H1 (cell line): ENCODE results near the gene MUC13. TPM values are rescaled to one million over a fixed set of nuclear protein-coding genes. Genes with fewer than 3 reads are reported as not detected.

ENCODE experiments used
- CTCF ChIA-PET: fragments of 300-600 bp; sonication (Branson Sonifier 250); formaldehyde crosslinking; loops from one replicate; lab custom pipeline; 2021; ENCODE audit not compliant: partially characterized antibody; lab: Charles Lee
- POLR2A ChIA-PET: fragments of 300-600 bp; sonication (Branson Sonifier 250); formaldehyde crosslinking; loops from one replicate; lab custom pipeline; 2021; ENCODE audit warnings: inconsistent platforms; ENCODE audit not compliant: partially characterized antibody; lab: Charles Lee
- DNase-seq, 2 experiments: peaks; one replicate each; pipeline versions ENCODE4 v3.0.0 to v3.0.0-alpha.2; 2010 to 2022; ENCODE audit warnings: low spot score in 2 of 2, low read depth in 1 of 2, mixed read lengths in 1 of 2
- FAIRE-seq: peaks from 2 replicates; lab custom pipeline; 2011; peaks lifted over from hg19 to GRCh38; lab: Jason Lieb, UNC
- H2AFZ ChIP-seq: 2 replicates; pipeline ENCODE4 v1.8.1; 2012; ENCODE audit warnings: low read length, inconsistent platforms
- H2AK5ac ChIP-seq: 2 replicates; pipeline ENCODE4 v1.6.1; 2013; ENCODE audit warnings: low read depth, low read length
- H2BK120ac ChIP-seq: replicated peaks from 2 replicates; pipeline ENCODE3; 2013; ENCODE audit warnings: low read depth, low read length, inconsistent platforms
- H2BK12ac ChIP-seq: 2 replicates; pipeline ENCODE4 v1.6.1; 2013; ENCODE audit warnings: low read depth, low read length
- H2BK15ac ChIP-seq: 2 replicates; pipeline ENCODE4 v1.6.1; 2013; ENCODE audit warnings: low read length
- H2BK20ac ChIP-seq: 2 replicates; pipeline ENCODE4 v1.6.1; 2013; ENCODE audit warnings: low read length
- H2BK5ac ChIP-seq: 2 replicates; pipeline ENCODE4 v1.6.1; 2013; ENCODE audit warnings: low read depth, low read length
- H3K14ac ChIP-seq: 2 replicates; pipeline ENCODE4 v1.6.1; 2013; ENCODE audit warnings: inconsistent platforms; ENCODE audit not compliant: insufficient read length
- H3K18ac ChIP-seq: 2 replicates; pipeline ENCODE4 v1.6.1; 2013; ENCODE audit warnings: low read length; ENCODE audit errors: extremely low read depth
- H3K23ac ChIP-seq: 2 replicates; pipeline ENCODE4 v1.6.1; 2013; ENCODE audit warnings: inconsistent platforms; ENCODE audit not compliant: insufficient read length
- H3K23me2 ChIP-seq: 2 replicates; pipeline ENCODE4 v1.6.1; 2013; ENCODE audit warnings: low read depth, low read length
- H3K27ac ChIP-seq: 2 replicates; pipeline ENCODE4 v1.6.1; 2011; ENCODE audit warnings: low read depth, low read length, inconsistent platforms
- H3K27me3 ChIP-seq, 4 experiments: replicated peaks in 1 of 4; 1 replicate in 1 of 4; 2 replicates in 3 of 4; pipeline versions ENCODE4 v1.6.1 to v1.8.1; 2011 to 2013; ENCODE audit warnings: low read length in 3 of 4, mild to moderate bottlenecking in 3 of 4, inconsistent platforms in 2 of 4, mixed read lengths in 2 of 4, moderate library complexity in 1 of 4; ENCODE audit not compliant: control insufficient read depth in 3 of 4, insufficient read depth in 3 of 4; ENCODE audit errors: extremely low read depth in 1 of 4
- H3K36me3 ChIP-seq, 4 experiments: 2 replicates each; pipeline versions ENCODE4 v1.6.1 to v1.8.1; 2011 to 2013; ENCODE audit warnings: mild to moderate bottlenecking in 4 of 4, low read length in 3 of 4, moderate library complexity in 2 of 4, control low read depth in 1 of 4, inconsistent platforms in 1 of 4; ENCODE audit not compliant: insufficient read depth in 4 of 4, control insufficient read depth in 2 of 4
- H3K4ac ChIP-seq: replicated peaks from 2 replicates; pipeline ENCODE3; 2013; ENCODE audit warnings: low read length, low read depth, mixed read lengths, inconsistent platforms; ENCODE audit not compliant: insufficient read length
- H3K4me1 ChIP-seq, 4 experiments: replicated peaks in 1 of 4; 1 replicate in 1 of 4; 2 replicates in 3 of 4; pipeline versions ENCODE4 v1.6.1 to v1.8.1; 2011 to 2013; ENCODE audit warnings: low read length in 3 of 4, inconsistent platforms in 2 of 4, mixed read lengths in 1 of 4; ENCODE audit not compliant: insufficient read depth in 4 of 4, control insufficient read depth in 3 of 4
- H3K4me2 ChIP-seq, 2 experiments: 2 replicates each; pipeline versions ENCODE4 v1.6.1 to v1.8.1; 2011 to 2013; ENCODE audit warnings: low read depth in 2 of 2, low read length in 2 of 2, control low read depth in 1 of 2, inconsistent platforms in 1 of 2, mild to moderate bottlenecking in 1 of 2; ENCODE audit not compliant: insufficient read depth in 1 of 2
- H3K4me3 ChIP-seq, 4 experiments: fragments of 200-600, 300-600 bp in 1 of 4; sonication (generic), shearing (Covaris generic), sonication (Bioruptor Twin) in 1 of 4; 2 replicates each; pipeline versions ENCODE4 v1.5.1 to v1.8.1; 2011 to 2016; ENCODE audit warnings: low read length in 4 of 4, low read depth in 3 of 4, control low read depth in 2 of 4, inconsistent platforms in 2 of 4, mild to moderate bottlenecking in 2 of 4, mixed read lengths in 1 of 4, moderate library complexity in 1 of 4; ENCODE audit not compliant: insufficient read depth in 2 of 4; ENCODE audit errors: extremely low read depth in 1 of 4
- H3K56ac ChIP-seq: replicated peaks from 2 replicates; pipeline ENCODE3; 2013; ENCODE audit warnings: low read depth, mild to moderate bottlenecking, mixed read lengths, low read length, inconsistent platforms; ENCODE audit not compliant: insufficient read length
- H3K79me1 ChIP-seq: 2 replicates; pipeline ENCODE4 v1.6.1; 2013; ENCODE audit warnings: low read depth, low read length, control low read depth
- H3K79me2 ChIP-seq, 2 experiments: 2 replicates each; pipeline versions ENCODE4 v1.6.1 to v1.8.1; 2012 to 2013; ENCODE audit warnings: low read length in 2 of 2, mild to moderate bottlenecking in 2 of 2, inconsistent platforms in 1 of 2; ENCODE audit not compliant: insufficient read depth in 2 of 2, control insufficient read depth in 1 of 2
- H3K9ac ChIP-seq, 4 experiments: replicated peaks in 1 of 4; 1 replicate in 1 of 4; 2 replicates in 3 of 4; pipeline versions ENCODE4 v1.6.1 to v1.8.1; 2011 to 2013; ENCODE audit warnings: low read depth in 3 of 4, low read length in 3 of 4, control low read depth in 2 of 4, mild to moderate bottlenecking in 2 of 4, moderate library complexity in 2 of 4, inconsistent platforms in 1 of 4; ENCODE audit errors: extremely low read depth in 1 of 4
- H3K9me3 ChIP-seq, 2 experiments: 2 replicates each; pipeline versions ENCODE4 v1.6.1 to v1.8.1; 2012 to 2013; ENCODE audit warnings: mild to moderate bottlenecking in 2 of 2, moderate library complexity in 2 of 2, control low read depth in 1 of 2, inconsistent platforms in 1 of 2, low read depth in 1 of 2, low read length in 1 of 2, mixed read lengths in 1 of 2; ENCODE audit not compliant: insufficient read depth in 2 of 2
- H4K20me1 ChIP-seq, 2 experiments: replicated peaks in 1 of 2; 2 replicates each; pipeline versions ENCODE3 to v1.8.1; 2011 to 2013; ENCODE audit warnings: inconsistent platforms in 2 of 2, low read length in 2 of 2, mild to moderate bottlenecking in 1 of 2; ENCODE audit not compliant: insufficient read depth in 2 of 2, control insufficient read depth in 1 of 2
- H4K5ac ChIP-seq: 2 replicates; pipeline ENCODE4 v1.6.1; 2013; ENCODE audit warnings: low read length, low read depth, mixed read lengths, inconsistent platforms; ENCODE audit not compliant: insufficient read length
- H4K8ac ChIP-seq: 2 replicates; pipeline ENCODE4 v1.8.0; 2013; ENCODE audit warnings: mild to moderate bottlenecking, moderate library complexity, low read length, inconsistent platforms; ENCODE audit not compliant: insufficient read depth; ENCODE audit errors: extremely low read depth
- H4K91ac ChIP-seq: replicated peaks from 2 replicates; pipeline ENCODE3; 2013; ENCODE audit warnings: low read length, mixed read lengths, inconsistent platforms; ENCODE audit not compliant: insufficient read length
- BACH1 ChIP-seq: IDR thresholded peaks from 2 replicates; pipeline ENCODE4 v1.6.1; 2012; ENCODE audit warnings: low read length, improper control_type of control experiment
- JUND ChIP-seq: IDR thresholded peaks from 2 replicates; pipeline ENCODE4 v1.6.1; 2011; ENCODE audit warnings: mild to moderate bottlenecking, improper control_type of control experiment, low read length
- POU5F1 ChIP-seq: IDR thresholded peaks from 2 replicates; pipeline ENCODE4 v1.6.1; 2011; ENCODE audit warnings: low read depth, mild to moderate bottlenecking, low read length, moderate library complexity
- TAF1 ChIP-seq: IDR thresholded peaks from 2 replicates; pipeline ENCODE4 v1.6.1; 2011; ENCODE audit warnings: mild to moderate bottlenecking, low read depth, low read length
- WGBS, 2 experiments: shearing (Covaris generic) in 1 of 2; methylation state at CpG; one replicate each; pipeline versions ENCODE4 v1.1.6 to v1.1.7; 2013 to 2015; ENCODE audit warnings: low lambda C conversion rate in 2 of 2, mixed read lengths in 2 of 2, inconsistent platforms in 1 of 2, low coverage in 1 of 2, missing lambda C conversion rate in 1 of 2; ENCODE audit not compliant: insufficient replicate concordance in 2 of 2, insufficient coverage in 1 of 2, insufficient read length in 1 of 2; ENCODE audit errors: extremely low coverage in 1 of 2, missing lambda C conversion rate in 1 of 2; 5-methylcytosine and 5-hydroxymethylcytosine counted together
- polyA plus RNA-seq, 7 experiments: library from polyadenylated mRNA; depleted of rRNA in 3 of 7; stranded (reverse) in 5 of 7; unstranded in 2 of 7; fragments of >200 nt in 5 of 7; fragments of 200-250 nt in 2 of 7; gene quantifications; 1 replicate in 5 of 7; 2 replicates in 1 of 7; 4 replicates in 1 of 7; pipeline versions ENCODE4 v1.2.1 to v1.2.3, GENCODE V29; 2011 to 2013; ENCODE audit warnings: missing spikeins in 2 of 7, mixed read lengths in 2 of 7
- total RNA-seq: library from RNA; stranded (reverse); fragmentation: NEBNext Ultra II Directional; extraction: Animal tissue kit (Norgen Biotek cat#: 25700); gene quantifications from 2 replicates; pipeline ENCODE4 v1.2.1, GENCODE V29; 2021
- TF ChIP-seq, protein P1 (sequence below): IDR thresholded peaks from 2 replicates; pipeline ENCODE4 v1.6.1; 2012; ENCODE audit warnings: inconsistent platforms

Gene MUC13
- total and polyA plus RNA-seq, 2 of the 8 experiments (the other 6 are each of a cell fraction or from before 2014, with no cell fraction given): not detected

DNA sequence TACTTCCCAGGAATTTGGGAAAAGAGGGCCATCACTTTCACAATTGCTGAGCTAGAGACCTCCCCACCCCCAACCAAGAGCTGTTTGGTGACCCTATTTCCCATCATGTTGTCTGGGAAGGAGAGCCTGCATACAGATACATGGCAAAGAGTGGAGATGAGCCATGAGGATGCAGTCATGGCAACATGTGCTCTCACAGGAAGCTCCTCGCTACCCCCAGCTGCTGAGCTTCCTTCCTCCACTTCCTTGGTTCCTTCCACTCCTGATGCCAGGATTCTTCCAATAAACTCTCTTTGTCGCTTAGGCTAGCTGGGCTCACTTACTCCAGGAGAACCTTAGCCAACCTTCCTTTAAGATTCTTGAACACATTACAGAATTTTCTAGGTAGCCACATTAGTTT is 48.3 kb upstream of the MUC13 start:
- DNase-seq (no peak), FAIRE-seq (no peak)
- H3K36me3 ChIP-seq: no peaks in the 10 kb centered on the region; a peak in 1 of 8 replicates
- CTCF ChIA-PET: interaction anchor here (0.6 to 2.7 kb wide), 14 partner anchors 10 to 436 kb away, joined by 3 to 20 read pairs (median 3); no protein-coding TSS in a partner anchor
- H4K5ac ChIP-seq: no peak overlapping the region
- no peaks in the 10 kb centered on the region; a peak in 1 of 7 replicates for H3K4me1 ChIP-seq
- H3K27me3 ChIP-seq: no peaks in the 10 kb centered on the region
- H3K14ac ChIP-seq: no peak overlapping the region
- no peak overlapping the region for H3K23ac ChIP-seq
- H3K56ac ChIP-seq: no peak overlapping the region
- no peaks in the 10 kb centered on the region for H3K9me3 ChIP-seq
- no peak overlapping the region for H2BK15ac ChIP-seq
- H3K9ac ChIP-seq: no peak overlapping the region
- no peak overlapping the region for H3K4me3 ChIP-seq
- no peak overlapping the region for H3K4me2 ChIP-seq
- H2AK5ac ChIP-seq: no peak overlapping the region
- H2BK20ac ChIP-seq: no peak overlapping the region
- no peak overlapping the region for H3K4ac ChIP-seq
- H4K91ac ChIP-seq: no peak overlapping the region
- TF ChIP-seq JUND (no peak), POU5F1 (no peak), BACH1 (no peak), TAF1 (no peak)
- TF ChIP-seq, protein P1, sequence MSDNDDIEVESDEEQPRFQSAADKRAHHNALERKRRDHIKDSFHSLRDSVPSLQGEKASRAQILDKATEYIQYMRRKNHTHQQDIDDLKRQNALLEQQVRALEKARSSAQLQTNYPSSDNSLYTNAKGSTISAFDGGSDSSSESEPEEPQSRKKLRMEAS: no peak
- TF ChIP-seq, all 59 proteins: peak for 0
- Histone ChIP-seq H2BK120ac (no peak overlapping the region), H3K79me2 (no peaks in the 10 kb centered on the region), H4K20me1 (no peaks in the 10 kb centered on the region), H4K8ac (no peak overlapping the region), H3K23me2 (no peaks in the 10 kb centered on the region), H2BK5ac (no peak overlapping the region), H3K18ac (no peak overlapping the region), H2BK12ac (no peak overlapping the region), H3K79me1 (no peaks in the 10 kb centered on the region), H3K27ac (no peak overlapping the region), H2AFZ (no peak overlapping the region)
- POLR2A ChIA-PET: interaction anchor here (0.6 kb wide), 1 partner anchor 287 kb away, joined by 4 read pairs; no protein-coding TSS in a partner anchor
- 94% methylated on average over 2 of the region's 2 CpGs; no CpG with 5 or more reads in 1 of the 2 experiments for WGBS, 2 experiments
